Smooth muscle cell of trachea (primary cell): ENCODE results near the gene PODXL. TPM values are rescaled to one million over a fixed set of nuclear protein-coding genes. Genes with fewer than 3 reads are reported as not detected.

Experiments
- total RNA-seq: library from RNA; depleted of rRNA; stranded (reverse); fragments of >200 nt; gene quantifications from 2 replicates; pipeline ENCODE4 v1.2.1, GENCODE V29; 2014

The PODXL gene
- 0.99 and 1.2 TPM in 2 replicates for total RNA-seq

DNA sequence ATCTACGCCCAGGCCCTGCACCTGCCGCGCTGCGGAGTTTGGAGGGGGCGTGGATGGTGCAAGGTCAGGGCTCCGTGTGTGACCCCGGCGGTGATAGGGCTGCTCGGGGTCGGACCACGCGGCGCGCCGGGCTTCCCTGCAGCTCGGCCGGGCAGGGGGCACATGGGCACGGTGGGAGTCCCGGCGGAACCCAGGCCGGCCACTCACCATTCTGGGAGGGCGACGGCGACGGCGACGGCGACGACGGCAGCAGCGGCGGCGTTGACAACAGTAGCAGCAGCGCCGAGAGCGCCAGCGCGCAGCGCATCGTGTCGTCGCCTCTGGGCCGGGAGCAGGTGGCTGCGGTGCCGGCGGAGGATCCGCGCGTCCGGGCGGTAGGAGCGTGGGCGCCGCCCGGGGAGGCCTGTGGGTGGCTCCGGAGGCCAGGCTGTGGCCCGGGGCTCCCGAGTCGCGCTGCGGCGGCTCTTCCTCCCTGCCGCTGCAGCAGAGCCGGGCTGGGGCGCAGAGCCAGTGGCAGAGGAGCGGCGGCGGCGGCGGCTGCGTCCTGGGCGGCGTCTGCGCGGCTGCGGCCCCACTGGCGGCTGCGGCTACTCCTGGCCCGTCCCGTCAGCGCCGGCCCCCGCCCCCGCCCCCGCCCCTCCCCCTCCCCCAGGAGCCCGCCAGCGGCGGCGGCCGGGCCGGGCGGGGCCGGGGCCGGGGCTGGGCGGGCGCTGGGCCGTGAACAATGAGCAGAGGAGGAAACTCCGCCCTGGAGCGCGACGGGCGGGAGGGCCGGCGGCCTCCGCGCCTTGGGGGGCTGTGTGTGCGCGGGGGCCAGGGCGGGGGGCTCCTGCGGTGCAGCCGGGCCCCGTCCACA, at the start of gene PODXL:
Gene PODXL, minus strand, starts transcription at position 576 of the 856 bp plus-strand sequence. Its CDS starts 269 bp downstream, at position 307.

Other genes starting within 250 kb of the PODXL start
- gene MKLN1, start 228.8 kb downstream of the PODXL start, total RNA-seq = 43.3 and 47.6 TPM in 2 replicates